Immature natural killer cell (primary cell): ENCODE results near the gene ST8SIA5. TPM values are rescaled to one million over a fixed set of nuclear protein-coding genes. Genes with fewer than 3 reads are reported as not detected.

Experiments
- DNase-seq, 3 donors: peaks; one replicate each; pipeline ENCODE4 v3.0.0; 2022; ENCODE audit warnings: mixed read lengths in 1 of 3
- H3K27ac Mint-ChIP-seq, 6 donors: one replicate each; pipeline ENCODE4 v1.8.0; 2020; ENCODE audit warnings: mixed read lengths in 6 of 6, mild to moderate bottlenecking in 5 of 6, inconsistent platforms in 4 of 6, moderate library complexity in 3 of 6
- H3K27me3 Mint-ChIP-seq, 3 donors: one replicate each; pipeline ENCODE4 v1.8.0; 2020 to 2021; ENCODE audit warnings: low read depth in 3 of 3, mild to moderate bottlenecking in 3 of 3, mixed read lengths in 3 of 3, moderate library complexity in 3 of 3, inconsistent platforms in 1 of 3
- H3K36me3 Mint-ChIP-seq, 3 donors: one replicate each; pipeline ENCODE4 v1.8.0; 2020; ENCODE audit warnings: mixed read lengths in 3 of 3, inconsistent platforms in 2 of 3, mild to moderate bottlenecking in 2 of 3
- H3K4me1 Mint-ChIP-seq, 2 donors: one replicate each; pipeline ENCODE4 v1.8.0; 2020; ENCODE audit warnings: inconsistent platforms in 2 of 2, mild to moderate bottlenecking in 2 of 2, mixed read lengths in 2 of 2, moderate library complexity in 1 of 2
- H3K4me3 Mint-ChIP-seq, 5 donors: one replicate each; pipeline ENCODE4 v1.8.0; 2020; ENCODE audit warnings: mild to moderate bottlenecking in 5 of 5, mixed read lengths in 5 of 5, inconsistent platforms in 3 of 5, moderate library complexity in 3 of 5
- H3K9me3 Mint-ChIP-seq, 6 donors: one replicate each; pipeline ENCODE4 v1.8.0; 2020; ENCODE audit warnings: mild to moderate bottlenecking in 6 of 6, mixed read lengths in 6 of 6, inconsistent platforms in 4 of 6, moderate library complexity in 3 of 6
- polyA plus RNA-seq, 3 donors: library from polyadenylated mRNA; unstranded; fragments of 300-500 nt; fragmentation: Illumina TruSeq; gene quantifications; one replicate each; pipeline ENCODE4 v1.2.3, GENCODE V29; 2021

The ST8SIA5 gene
- polyA plus RNA-seq, 3 donors from 2014 or later = not detected

DNA sequence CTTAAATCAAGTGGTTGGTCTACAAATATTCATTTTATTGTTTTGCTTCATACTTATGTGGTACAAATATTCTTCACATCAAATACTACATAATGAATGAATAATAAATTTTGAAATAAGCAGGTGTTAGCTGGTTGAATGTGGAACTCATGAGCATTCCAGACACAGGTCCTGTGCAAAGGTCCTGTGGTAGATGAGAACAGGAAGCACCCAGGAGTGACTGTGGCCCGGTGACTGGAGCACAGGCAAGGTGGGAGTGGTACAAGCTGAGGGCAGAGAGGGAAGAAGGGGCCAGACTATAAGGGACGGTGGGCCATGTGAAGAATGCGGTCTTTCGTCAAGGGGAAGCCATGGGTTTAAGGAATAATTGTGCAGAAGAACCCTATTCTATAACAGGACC is 73.6 kb downstream of the ST8SIA5 start:
- Mint-ChIP-seq H3K27me3 (peaks cover 0 to 6% (median 2%) of the 10 kb centered on the region in 3 donors), H3K4me3 (no peak overlapping the region), H3K27ac (no peak overlapping the region), H3K4me1 (no peaks in the 10 kb centered on the region), H3K9me3 (no peaks in the 10 kb centered on the region), H3K36me3 (no peaks in the 10 kb centered on the region)
- DNase-seq = no peak

DNA sequence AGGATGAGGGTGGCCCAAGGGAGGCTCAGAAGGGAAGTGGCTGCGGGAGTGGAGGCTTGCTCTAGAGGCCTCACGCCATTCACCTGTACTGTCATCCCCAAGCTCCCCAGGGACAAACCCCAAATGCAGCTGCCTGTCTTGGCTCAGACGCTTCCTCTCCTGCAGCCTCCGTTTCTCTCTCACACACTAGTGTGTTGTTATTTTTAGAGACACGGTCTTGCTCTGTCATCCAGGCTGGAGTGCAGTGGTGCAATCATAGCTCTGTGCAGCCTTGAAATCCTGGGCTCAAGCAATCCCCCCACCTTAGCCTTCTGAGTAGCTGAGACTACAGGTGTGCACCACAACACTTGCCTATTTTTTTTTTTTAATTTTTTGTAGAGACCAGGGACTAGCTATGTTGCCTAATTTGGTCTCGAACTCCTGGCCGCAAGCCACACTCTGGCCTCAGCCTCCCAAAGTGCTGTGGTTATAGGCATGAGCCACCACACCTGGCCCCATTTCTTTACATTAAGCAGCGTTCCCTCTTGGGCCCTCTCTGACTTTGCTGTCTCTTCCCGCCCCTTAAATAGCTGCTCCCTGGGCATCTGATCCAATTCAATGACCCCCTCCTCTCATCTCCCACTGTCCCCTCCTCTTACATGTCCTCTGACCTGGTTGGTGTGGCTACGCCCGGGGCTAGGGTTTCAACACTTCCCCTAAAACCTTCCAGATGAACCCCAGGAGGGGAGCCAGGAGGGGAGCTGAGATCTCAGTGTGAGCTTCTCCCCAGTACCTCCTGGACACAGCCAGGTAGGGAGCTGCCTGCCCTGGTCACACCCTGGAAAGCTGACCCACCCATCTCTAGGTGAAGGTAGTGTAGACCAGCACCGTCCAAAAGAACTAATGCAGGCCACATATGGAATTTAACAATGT is 75.8 kb downstream of the ST8SIA5 start:
- Mint-ChIP-seq H3K9me3 (no peaks in the 10 kb centered on the region), H3K27ac (no peak overlapping the region), H3K27me3 (peaks cover 0 to 6% (median 4%) of the 10 kb centered on the region in 3 donors), H3K36me3 (no peaks in the 10 kb centered on the region), H3K4me1 (no peaks in the 10 kb centered on the region), H3K4me3 (no peak overlapping the region)
- no peak for DNase-seq

DNA sequence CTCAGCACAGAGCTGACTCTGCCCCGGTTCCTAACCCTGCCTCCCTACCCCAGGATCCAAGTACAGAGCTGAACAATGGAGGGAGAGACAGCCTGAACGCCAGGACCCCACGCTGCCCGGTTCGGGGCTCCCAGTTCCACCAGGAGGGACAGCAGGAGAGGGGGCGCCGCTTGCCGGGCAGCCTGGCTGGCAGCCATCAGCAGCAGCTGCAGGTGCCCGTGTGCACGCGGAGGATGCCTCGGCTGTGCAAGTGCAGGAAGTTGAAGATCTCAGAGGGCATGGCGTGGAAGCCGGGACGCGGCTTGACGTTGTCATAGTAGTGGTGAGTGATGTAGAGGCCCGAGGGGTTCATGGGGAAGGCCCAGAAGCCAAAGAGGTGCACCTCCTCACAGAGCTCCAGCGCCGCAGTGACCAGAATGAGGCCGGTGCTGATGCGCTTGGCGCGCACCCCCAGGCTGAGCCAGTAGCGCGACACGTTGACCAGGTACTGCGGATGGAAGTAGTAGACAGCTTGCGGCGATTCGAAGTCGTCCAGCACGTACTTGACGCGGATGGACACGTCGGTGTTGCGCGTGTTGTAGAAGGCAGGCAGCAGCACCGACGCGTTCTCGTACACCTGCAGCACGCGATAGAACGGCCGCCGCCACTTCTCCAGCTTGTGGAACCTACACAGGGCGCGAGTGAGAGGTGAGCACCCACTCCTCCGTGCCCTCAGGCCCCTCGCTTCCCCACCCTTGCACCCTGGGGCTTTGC is 76.8 kb downstream of the ST8SIA5 start:
- Mint-ChIP-seq H3K27ac (no peak overlapping the region), H3K27me3 (peaks cover 0 to 6% (median 4%) of the 10 kb centered on the region in 3 donors), H3K4me3 (no peak overlapping the region), H3K36me3 (no peaks in the 10 kb centered on the region), H3K9me3 (no peaks in the 10 kb centered on the region), H3K4me1 (no peaks in the 10 kb centered on the region)
- no peak for DNase-seq

DNA sequence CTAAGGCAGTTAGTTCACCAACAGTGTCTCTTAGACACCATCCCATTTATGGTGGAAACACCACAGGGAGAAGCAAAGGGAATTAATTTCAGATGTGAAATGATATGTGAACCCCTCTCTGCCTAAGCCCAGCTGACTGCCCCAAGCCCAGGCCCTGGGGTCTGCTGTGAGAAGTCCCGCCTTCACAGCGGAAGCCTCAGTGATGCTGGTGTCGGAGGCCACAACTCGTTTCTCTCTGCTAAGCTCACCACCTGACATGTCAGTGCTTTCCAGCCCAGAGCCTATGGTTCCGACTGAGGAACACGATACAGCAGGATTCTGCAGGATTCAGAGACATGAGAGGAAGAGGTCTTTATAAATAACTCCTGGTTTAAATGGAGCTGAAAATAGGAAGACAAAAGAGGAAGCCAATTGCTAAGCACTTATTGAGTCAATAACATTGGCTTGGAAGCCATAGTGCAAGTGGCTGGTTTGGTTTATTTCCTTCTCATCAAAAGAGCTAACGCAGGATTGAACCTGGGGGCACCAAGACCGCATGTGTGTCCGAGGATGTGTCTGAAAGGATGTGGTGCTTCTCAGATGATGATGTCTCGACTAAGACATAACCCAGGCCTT is 78.0 kb downstream of the ST8SIA5 start:
- Mint-ChIP-seq H3K9me3 (no peaks in the 10 kb centered on the region), H3K4me1 (no peaks in the 10 kb centered on the region)

DNA sequence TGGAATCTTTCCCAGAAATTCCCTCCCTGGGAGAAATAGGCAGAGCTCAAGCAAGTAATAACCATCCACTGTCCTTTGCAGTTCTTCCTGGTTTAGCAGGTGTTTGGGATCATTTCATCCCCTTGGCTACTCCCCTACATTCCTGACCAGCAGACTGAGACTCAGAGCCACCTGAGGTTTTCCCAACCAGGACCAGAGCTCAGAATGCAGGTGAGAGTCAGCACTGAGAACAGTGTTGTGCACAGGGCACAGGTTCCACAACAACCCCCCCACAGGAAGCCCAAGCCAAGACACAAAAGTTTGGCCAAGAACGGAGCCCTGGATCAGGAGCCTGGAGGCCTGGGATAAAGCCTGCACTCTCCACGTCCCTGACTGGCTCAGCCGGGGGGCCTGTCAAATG is 78.8 kb downstream of the ST8SIA5 start:
- Mint-ChIP-seq H3K9me3 (no peaks in the 10 kb centered on the region), H3K4me1 (no peaks in the 10 kb centered on the region), H3K36me3 (no peaks in the 10 kb centered on the region), H3K27ac (no peak overlapping the region), H3K27me3 (peaks cover 4 to 6% (median 5%) of the 10 kb centered on the region in 3 donors), H3K4me3 (no peak overlapping the region)
- no peak for DNase-seq

More for the DNA sequence above, 78.0 kb downstream of the ST8SIA5 start:
- no peaks in the 10 kb centered on the region for H3K36me3 Mint-ChIP-seq
- H3K27me3 Mint-ChIP-seq = peaks cover 0 to 6% (median 5%) of the 10 kb centered on the region in 3 donors
- H3K4me3 Mint-ChIP-seq = no peak overlapping the region
- DNase-seq = peak; percentile 5 to 11 (median 9)
- H3K27ac Mint-ChIP-seq = peak overlapping the region in 4 of 6 donors; percentile 49 to 78 (median 60)

DNA sequence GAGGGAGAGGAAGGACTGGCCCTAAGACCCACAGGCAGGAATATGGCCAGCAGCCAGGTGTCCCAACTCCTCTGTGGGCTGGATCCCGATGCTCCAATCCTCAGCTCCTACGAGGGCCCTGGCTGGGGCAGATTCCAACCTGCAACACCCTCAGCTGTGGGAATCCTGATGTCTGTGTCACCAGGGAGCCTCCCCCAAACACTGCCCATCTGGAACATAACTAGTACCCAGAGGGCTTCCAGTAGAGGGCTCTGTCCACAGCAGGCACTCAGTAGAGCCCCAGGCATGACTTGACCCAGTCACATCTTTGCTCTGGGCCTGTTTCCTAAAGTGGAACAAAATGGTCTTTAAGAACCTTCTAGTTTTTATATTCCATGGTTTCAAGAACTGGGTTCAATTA is 79.2 kb downstream of the ST8SIA5 start:
- DNase-seq = no peak
- Mint-ChIP-seq H3K4me3 (no peak overlapping the region), H3K27me3 (peaks cover 5 to 7% (median 7%) of the 10 kb centered on the region in 3 donors), H3K9me3 (no peaks in the 10 kb centered on the region), H3K4me1 (no peaks in the 10 kb centered on the region), H3K36me3 (no peaks in the 10 kb centered on the region), H3K27ac (no peak overlapping the region)

DNA sequence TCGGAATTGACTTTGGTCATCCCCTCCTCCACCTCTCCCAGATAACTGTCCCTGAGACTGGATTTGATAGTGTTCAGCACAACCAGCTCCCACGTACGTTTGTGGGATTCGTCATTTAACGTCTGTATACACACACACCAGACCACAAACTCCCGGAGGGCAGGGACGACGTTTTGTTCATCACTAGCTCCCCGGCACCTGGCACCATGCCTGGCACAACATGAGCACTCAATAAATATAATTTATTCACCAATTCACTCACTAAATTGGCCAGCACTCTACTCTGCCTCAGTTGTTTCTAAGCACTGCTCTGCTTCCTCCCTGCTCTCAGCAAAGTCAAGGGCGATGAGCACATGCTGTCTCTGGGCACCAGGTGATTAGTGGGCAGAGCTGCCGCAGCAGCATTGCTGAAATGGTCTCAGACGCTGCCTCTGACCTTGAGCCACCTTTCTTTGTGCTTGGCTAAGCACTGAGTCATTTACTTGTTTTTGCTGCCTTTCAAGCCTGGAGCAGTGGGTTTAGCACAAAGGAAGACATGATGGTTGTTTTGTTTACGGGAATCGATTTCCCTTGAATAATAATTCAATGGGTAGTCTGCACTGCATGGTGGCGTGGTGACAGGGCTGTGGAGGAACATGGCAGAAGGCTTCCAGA is 80.5 kb downstream of the ST8SIA5 start:
- H3K9me3 Mint-ChIP-seq = no peaks in the 10 kb centered on the region
- H3K27me3 Mint-ChIP-seq = peaks cover 5 to 7% (median 5%) of the 10 kb centered on the region in 3 donors
- H3K4me1 Mint-ChIP-seq = no peaks in the 10 kb centered on the region
- no peak for DNase-seq
- no peaks in the 10 kb centered on the region for H3K36me3 Mint-ChIP-seq
- no peak overlapping the region for H3K4me3 Mint-ChIP-seq
- H3K27ac Mint-ChIP-seq = no peak overlapping the region

DNA sequence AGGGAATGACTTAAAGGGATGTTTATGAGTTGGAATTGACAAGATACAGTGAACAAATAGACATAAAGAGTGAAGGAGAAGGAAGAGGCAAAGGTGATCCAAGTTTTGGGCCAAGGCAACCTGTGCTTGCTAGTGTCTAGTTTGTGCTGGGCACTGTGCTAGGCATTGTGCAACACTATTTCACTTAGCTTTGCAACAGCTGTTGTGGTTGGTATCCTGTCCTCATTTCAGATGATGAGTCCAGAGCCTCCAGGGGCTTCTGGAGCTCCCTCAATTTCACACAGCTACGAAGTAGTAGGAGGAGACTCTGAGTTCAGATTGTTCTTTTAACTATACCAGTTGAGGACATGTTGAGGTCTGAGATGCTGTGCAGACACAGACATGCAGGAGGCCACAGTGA is 81.7 kb downstream of the ST8SIA5 start:
- no peak overlapping the region for H3K27ac Mint-ChIP-seq
- no peaks in the 10 kb centered on the region for H3K9me3 Mint-ChIP-seq
- no peaks in the 10 kb centered on the region for H3K36me3 Mint-ChIP-seq
- peaks cover 5 to 7% (median 5%) of the 10 kb centered on the region in 3 donors for H3K27me3 Mint-ChIP-seq
- no peak overlapping the region for H3K4me3 Mint-ChIP-seq
- H3K4me1 Mint-ChIP-seq = no peaks in the 10 kb centered on the region
- DNase-seq = no peak

DNA sequence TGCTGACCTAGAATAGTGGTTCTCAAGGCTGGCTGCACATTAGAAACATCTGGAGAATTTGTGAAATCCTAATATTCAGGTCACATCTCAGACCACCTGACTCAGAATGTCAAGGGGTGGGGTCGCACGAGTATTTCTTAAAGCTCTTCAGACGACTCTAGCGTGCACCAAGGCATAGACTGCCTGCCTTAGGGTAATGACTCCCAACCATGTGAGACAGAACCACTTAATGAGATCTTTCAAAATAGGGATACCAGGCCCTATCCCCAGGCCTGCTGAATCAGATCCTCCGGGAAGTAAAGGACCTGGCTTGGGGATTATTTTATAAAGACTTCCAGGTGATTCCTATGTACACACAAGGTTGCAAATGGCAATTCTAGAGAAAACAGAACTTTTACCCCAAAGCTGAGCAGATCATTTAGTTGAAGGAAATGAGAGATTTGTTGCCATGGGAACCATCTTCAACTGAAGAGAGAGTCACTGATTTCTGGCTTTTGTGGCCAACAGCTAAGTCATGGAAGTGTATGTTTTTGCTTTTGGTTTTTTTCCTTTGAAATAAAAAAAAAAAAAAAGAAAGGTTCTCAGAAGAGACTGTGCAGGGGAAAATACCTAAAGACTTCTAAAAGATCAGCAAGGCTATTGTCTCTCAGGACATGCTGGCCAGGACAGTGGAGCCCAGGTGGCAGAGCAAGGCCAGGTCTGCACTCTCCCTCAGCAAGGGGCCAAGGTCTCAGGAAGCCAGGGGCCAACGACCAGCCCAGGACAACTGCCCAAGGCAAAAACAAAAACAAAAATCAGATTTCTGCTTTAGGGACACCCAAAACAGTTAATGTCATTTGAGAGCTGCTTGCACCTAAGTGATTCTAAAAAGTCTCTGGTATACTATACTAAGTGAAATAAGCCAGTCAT is 84.5 kb downstream of the ST8SIA5 start:
- Mint-ChIP-seq H3K9me3 (no peaks in the 10 kb centered on the region), H3K4me3 (no peak overlapping the region), H3K4me1 (no peaks in the 10 kb centered on the region), H3K36me3 (no peaks in the 10 kb centered on the region), H3K27ac (no peak overlapping the region), H3K27me3 (peaks cover 1 to 7% (median 4%) of the 10 kb centered on the region in 3 donors)
- DNase-seq = no peak

DNA sequence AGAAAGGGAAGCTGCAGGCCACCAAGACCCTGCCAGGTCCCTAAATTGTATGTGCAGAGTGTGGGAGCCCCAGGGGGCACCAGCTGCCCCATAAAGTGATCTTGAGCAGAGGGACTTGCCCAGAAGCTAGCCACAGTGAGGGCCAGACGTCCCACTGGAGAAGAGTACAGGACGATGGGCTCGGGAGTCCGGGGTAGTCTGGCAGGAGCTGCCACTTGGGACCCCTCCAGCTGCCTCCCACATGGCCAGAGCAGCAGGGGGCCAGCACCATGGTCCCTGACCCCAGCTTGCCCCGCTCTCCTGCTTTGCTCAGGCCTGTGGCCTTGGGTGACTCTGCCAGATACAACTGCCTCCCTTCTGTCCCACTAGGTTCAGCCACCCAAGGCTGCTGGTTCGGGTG is 88.2 kb downstream of the ST8SIA5 start:
- Mint-ChIP-seq H3K4me1 (no peaks in the 10 kb centered on the region), H3K36me3 (no peaks in the 10 kb centered on the region), H3K27me3 (peaks cover 1 to 7% (median 5%) of the 10 kb centered on the region in 3 donors), H3K4me3 (no peak overlapping the region), H3K9me3 (peaks cover 0 to 1% (median 0%) of the 10 kb centered on the region in 6 donors), H3K27ac (no peak overlapping the region)
- no peak for DNase-seq

DNA sequence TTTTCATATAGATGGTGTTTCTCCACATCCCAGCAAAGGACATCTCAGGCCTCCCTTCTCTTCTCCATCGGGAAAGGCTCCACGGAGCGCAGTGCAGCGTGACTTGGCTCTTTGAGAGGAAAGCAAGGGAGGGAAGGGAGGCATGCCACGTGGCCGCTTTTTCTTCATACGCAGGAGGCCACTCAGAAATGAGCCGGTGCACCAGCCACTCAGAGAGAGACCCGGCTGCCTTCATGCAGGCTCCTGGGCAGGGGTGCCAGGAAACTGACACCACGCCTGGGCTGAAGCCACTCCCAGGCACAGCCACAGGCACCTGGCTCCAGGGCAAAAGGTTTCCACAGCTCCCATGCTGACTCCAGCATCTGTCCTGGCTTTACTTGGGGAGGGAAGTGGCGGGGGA is 88.7 kb downstream of the ST8SIA5 start:
- Mint-ChIP-seq H3K36me3 (no peaks in the 10 kb centered on the region), H3K4me3 (no peak overlapping the region), H3K9me3 (peaks cover 0 to 1% (median 0%) of the 10 kb centered on the region in 6 donors), H3K27me3 (peaks cover 3 to 5% (median 3%) of the 10 kb centered on the region in 3 donors), H3K27ac (no peak overlapping the region), H3K4me1 (no peaks in the 10 kb centered on the region)
- no peak for DNase-seq

DNA sequence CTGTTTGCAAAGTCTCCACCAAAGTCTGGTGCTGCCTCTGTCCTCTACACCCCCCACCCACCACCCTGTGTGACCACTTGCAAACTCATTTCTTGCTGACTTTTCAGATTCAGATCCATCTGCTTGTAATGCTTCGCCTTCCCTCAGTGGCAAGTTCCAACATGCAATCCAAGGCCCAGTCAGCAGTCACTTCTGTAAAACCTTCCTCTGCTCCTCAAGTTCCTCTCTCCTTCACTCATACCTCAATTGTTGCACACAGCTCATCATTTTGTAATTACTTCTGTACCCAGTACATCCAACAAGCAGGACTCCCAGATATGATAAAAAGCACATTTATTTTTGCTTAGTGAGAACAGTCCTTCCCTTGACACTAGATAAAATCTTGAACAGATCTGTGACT is 93.3 kb downstream of the ST8SIA5 start:
- Mint-ChIP-seq H3K36me3 (no peaks in the 10 kb centered on the region), H3K27me3 (peaks cover 0 to 5% (median 1%) of the 10 kb centered on the region in 3 donors), H3K27ac (no peak overlapping the region), H3K9me3 (peaks cover 0 to 1% (median 0%) of the 10 kb centered on the region in 6 donors), H3K4me3 (no peak overlapping the region), H3K4me1 (no peaks in the 10 kb centered on the region)
- DNase-seq = no peak
